OCI-LY7 (cell line): ENCODE data around the gene HIVEP3.

Experiments
- CTCF ChIP-seq: fragments of 200-600 bp; sonication (generic); conservative IDR thresholded peaks from 2 replicates; pipeline ENCODE4 v1.5.1; 2014; ENCODE audit warnings: mild to moderate bottlenecking, antibody characterized with exemption, low read length, moderate library complexity, mixed read lengths
- EZH2phosphoT487 ChIP-seq: fragments of 200-600 bp; sonication (generic); IDR thresholded peaks from 2 replicates; pipeline ENCODE4 v1.6.1; 2018; ENCODE audit warnings: low read depth, borderline replicate concordance, mild to moderate bottlenecking, mixed run types, antibody characterized with exemption, low read length, moderate library complexity, mixed read lengths

- no peak for TF ChIP-seq CTCF
- no peak for TF ChIP-seq EZH2phosphoT487
Measured at GRCh38 chr1:41648230-41648629, 270.5 kb downstream of the HIVEP3 start.
